GM19395 (cell line): ENCODE results near the gene BNIPL.

Experiments used
- ATAC-seq: cut with Tn5 transposase; IDR thresholded peaks from one replicate; pipeline ENCODE4 v1.9.1; 2021; ENCODE audit warnings: mild to moderate bottlenecking, moderate library complexity; ENCODE audit not compliant: unreplicated experiment

Gene BNIPL

GRCh38 chr1:151009674-151010345 lies 26.6 kb upstream of the BNIPL start:
- ATAC-seq = no peak

GRCh38 chr1:151010346-151010726 lies 26.1 kb upstream of the BNIPL start:
- no peak for ATAC-seq

- ATAC-seq = no peak
Measured at GRCh38 chr1:151011154-151011850, 25.1 kb upstream of the BNIPL start.

GRCh38 chr1:151012684-151013471 lies 23.5 kb upstream of the BNIPL start:
- ATAC-seq = no peak

DNA sequence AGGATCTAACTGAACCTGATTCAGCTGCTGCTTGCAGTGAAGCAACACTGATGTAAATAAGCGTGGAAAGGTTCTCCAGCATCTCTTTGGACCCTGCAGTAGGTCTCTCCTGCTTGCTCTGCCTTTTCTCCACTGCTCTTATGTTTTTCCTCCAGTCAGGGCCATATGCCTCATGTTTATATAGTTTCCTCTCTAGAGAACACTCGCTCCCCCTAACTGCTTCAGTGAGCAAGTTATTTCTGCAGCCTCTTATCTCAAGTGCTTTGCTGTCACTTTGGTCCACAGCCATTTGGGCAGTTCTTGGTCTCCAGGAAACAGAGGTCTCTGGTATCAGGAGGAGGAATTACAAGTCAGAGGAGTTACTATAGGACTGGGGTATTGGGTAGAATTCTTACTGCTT lies 22.9 kb upstream of the BNIPL start:
- ATAC-seq = no peak

DNA sequence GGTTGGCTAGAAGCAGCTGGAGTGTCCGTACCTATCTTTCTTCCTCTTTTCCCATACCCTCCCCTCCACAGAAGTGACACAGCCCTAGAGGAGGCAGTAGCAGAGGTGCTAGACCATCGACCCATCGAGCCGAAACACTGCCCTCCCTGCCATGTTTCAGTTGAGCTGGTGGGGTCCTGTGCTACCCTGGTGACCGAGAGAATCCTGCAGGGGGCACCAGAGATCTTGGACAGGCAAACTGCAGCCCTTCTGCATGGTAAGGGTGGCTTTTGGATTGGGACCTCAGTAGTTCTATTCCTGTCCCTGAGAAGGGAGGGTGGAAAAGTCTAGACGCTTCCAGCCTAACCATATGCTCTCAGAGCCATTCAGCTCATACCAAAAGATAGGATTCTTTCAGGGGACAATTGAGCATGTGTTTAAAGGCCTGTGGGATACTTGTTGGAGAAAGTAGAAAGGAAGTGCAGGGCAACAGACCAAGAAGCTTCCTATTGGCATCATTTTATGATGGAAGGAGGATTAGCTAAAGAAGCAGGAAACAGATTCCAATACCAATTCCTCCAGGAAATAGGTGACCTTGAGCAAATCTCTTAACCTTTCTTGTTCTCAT lies 11.7 kb upstream of the BNIPL start:
- no peak for ATAC-seq

DNA sequence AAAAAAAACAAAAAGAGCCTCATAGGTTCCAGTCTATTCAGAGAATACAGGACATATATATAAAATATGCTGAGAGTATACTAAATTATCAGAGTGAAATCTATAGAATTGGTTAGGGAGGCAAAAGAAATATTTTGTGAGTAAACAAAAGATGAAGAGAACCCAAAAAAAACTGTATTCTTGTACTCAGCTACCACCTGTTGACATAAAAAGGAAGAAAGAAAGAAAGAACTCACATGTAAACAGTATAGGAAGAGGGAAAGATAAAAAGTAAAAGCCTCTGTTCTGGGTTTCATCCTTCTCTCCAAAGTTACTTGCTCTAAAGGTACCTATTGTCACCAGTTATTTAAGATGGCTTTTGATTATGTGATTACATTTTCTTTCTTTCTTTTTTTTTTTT lies 9.9 kb upstream of the BNIPL start:
- no peak for ATAC-seq

DNA sequence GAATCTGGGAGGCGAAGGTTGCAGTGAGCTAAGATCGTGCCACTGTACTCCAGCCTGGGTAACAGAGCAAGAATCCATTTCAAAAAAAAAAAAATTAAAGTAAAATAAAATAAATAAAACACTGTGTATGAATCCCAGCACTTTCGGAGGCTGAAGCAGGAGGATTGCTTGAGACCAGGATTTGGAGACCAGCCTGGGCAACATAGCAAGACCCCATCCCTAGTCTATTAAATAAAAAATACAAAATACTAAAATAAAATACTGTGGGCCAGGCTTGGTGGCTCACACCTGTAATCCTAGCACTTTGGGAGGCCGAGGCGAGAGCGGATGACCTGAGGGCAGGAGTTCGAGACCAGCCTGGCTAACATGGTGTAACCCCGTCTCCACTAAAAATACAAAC lies 4.2 kb upstream of the BNIPL start:
- no peak for ATAC-seq

DNA sequence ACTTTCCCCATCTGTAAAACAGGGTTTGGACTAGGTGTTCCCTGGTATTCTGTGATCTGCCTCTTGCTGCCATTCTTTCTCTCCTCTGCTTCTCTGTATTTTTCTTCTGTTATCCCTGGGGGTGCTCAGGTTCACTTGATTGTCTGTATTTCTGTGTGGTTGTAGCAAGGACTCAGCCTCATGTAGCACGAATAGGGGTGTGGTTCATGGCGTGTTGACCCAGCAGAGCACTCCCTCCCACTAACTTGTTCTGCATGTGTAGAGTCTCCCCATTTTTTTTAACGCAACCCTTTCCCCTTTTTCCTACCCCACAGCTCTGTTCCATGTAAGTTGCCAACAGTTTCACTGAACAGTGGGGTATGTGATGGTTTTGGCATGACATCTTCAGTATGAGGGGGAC lies 1.2 kb upstream of the BNIPL start:
- ATAC-seq = no peak

- no peak for ATAC-seq
Measured at GRCh38 chr1:151037032-151037431, 646 bp downstream of the BNIPL start.

- no peak for ATAC-seq
Measured at GRCh38 chr1:151039521-151039920, 3.1 kb downstream of the BNIPL start.

DNA sequence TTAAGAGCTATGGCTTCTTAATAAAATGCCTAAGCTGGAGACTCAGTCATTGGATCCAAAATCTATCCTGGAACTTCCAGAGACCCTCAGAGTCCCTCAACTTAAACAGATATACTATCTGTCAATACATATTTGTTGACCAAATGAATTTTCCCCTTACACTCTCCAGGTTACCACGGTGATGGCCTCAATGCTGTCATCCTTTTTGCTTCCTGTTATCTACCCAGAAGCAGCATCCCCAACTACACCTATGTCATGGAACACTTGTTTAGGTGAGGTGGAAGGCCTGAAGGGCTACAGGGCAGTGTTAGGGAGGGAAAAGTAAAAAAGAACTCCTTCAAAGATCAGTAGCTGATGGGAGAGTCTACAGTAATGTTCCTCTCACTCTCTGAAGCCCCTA lies 6.8 kb downstream of the BNIPL start:
- no peak for ATAC-seq

- ATAC-seq = peak; percentile 58
Measured at GRCh38 chr1:151047591-151047924, 11.2 kb downstream of the BNIPL start, which contains the start of gene C1orf56. Gene C1orf56, plus strand, starts transcription at chr1:151047751. Its CDS starts 97 bp downstream, at chr1:151047848.

- peak; percentile 58 for ATAC-seq
Measured at GRCh38 chr1:151047925-151048644, 11.7 kb downstream of the BNIPL start.

GRCh38 chr1:151048645-151049032 lies 12.3 kb downstream of the BNIPL start:
- ATAC-seq = no peak

GRCh38 chr1:151049458-151049857 lies 13.1 kb downstream of the BNIPL start:
- ATAC-seq = no peak

DNA sequence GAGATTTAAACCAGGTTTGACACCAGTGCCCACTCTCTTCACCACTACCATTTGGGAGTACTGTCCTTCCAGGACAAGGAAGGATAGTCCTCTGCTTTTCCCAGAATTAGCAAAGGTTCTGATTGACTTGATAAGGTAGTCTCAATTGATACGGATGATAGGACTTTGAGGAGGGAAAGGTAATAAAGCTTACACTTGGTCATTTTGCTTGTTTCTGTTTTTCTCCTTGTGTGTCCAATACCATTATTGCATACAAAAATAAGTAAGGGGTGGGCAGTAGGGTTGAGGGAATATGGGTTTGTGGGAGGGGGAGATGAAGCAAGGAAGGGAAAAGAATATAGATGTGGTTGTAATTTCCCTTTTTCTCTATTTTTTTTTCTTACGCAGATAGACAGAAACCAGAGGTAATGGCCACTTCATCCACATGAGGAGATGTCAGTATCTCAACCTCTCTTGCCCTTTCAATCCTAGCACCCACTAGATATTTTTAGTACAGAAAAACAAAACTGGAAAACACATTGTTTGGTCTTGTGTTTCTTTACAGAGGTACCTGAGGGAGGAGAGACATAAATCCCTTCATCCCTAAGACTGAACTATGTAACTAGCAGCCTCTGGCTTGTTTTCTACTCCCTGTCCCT lies 13.8 kb downstream of the BNIPL start:
- ATAC-seq = no peak

- no peak for ATAC-seq
Measured at GRCh38 chr1:151051356-151052009, 15.1 kb downstream of the BNIPL start.

DNA sequence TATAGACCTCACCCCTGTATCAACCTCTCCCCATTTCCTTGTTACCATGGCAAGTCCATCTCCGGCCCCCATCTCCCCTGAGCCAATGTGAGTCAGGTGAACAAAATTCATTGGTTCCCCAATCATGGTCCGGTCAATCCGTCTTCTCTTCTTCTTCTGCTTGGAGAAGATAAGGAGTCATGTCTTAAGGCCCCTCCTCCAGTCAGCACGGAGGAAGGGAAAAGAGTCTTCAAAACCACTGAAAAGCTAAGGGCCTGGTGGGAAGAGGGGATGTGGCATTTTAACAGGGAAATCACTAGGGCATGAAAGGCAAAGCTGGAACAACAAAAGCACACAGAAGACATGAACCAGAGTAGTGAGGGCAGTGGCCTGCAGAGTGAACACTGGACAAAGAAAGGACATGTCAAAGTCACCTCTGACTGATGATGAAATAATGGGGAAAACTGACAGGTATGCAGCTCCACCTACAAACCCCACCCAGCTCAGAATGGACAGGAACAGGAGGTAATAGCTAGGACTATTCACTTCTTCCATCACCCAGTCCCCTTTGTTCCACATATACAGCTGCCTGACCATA lies 18.7 kb downstream of the BNIPL start:
- no peak for ATAC-seq

DNA sequence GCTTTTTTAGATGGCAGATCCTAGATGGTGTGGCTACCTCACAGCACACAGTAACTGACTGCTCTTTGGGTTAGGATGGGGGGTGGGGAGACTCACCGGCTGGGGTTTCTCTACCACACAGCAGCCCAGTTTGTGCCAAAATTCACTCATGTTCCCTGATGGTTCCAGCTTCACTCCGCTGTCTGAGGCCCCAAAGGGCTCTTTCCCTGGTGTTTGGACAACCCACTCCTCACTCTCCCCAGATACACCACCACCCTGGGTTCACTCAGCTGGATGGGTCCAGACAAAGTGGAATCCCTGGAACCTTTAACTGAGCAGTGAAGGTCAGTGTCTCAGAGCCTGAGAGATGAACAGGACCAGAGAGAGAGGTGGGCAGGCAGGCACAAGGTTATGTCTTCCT lies 19.2 kb downstream of the BNIPL start:
- no peak for ATAC-seq
